VCaP (cell line): ENCODE measurements around the gene MACO1.

Experiments used
- H3K27ac ChIP-seq: fragments of 450-650 bp; 2 replicates; pipeline ENCODE4 v1.5.1; 2017
- TF ChIP-seq, protein P1 (sequence below): fragments of 450-650 bp; conservative IDR thresholded peaks from 2 replicates; pipeline ENCODE4 v1.5.1; 2017; ENCODE audit warnings: mild to moderate bottlenecking, moderate library complexity

MACO1 gene

GRCh38 chr1:25458541-25459298, 28.0 kb downstream of the MACO1 start:
- TF ChIP-seq, protein P1, sequence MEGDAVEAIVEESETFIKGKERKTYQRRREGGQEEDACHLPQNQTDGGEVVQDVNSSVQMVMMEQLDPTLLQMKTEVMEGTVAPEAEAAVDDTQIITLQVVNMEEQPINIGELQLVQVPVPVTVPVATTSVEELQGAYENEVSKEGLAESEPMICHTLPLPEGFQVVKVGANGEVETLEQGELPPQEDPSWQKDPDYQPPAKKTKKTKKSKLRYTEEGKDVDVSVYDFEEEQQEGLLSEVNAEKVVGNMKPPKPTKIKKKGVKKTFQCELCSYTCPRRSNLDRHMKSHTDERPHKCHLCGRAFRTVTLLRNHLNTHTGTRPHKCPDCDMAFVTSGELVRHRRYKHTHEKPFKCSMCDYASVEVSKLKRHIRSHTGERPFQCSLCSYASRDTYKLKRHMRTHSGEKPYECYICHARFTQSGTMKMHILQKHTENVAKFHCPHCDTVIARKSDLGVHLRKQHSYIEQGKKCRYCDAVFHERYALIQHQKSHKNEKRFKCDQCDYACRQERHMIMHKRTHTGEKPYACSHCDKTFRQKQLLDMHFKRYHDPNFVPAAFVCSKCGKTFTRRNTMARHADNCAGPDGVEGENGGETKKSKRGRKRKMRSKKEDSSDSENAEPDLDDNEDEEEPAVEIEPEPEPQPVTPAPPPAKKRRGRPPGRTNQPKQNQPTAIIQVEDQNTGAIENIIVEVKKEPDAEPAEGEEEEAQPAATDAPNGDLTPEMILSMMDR = no peak
- peak overlapping the region; percentile 82 for H3K27ac ChIP-seq

- TF ChIP-seq, protein P1 = no peak
- H3K27ac ChIP-seq = peak overlapping the region; percentile 82
Observed at GRCh38 chr1:25460020-25460419, 29.3 kb downstream of the MACO1 start.

DNA sequence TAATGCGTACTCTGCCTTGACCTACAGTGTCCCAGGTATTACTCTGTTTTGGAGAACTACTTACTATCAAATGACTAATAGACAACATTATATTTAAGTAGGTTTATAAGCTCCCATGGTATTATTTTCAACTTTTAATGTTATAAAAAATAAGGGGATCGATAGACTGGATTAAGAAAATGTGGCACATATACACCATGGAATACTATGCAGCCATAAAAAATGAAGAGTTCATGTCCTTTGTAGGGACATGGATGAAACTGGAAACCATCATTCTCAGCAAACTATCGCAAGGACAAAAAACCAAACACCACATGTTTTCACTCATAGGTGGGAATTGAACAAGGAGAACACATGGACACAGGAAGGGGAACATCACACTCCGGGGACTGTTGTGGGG, 30.1 kb downstream of the MACO1 start:
- peak overlapping the region; percentile 82 for H3K27ac ChIP-seq

- TF ChIP-seq, protein P1 = no peak
- peak overlapping the region; percentile 70 for H3K27ac ChIP-seq
Observed at GRCh38 chr1:25461849-25462248, 31.2 kb downstream of the MACO1 start.

- TF ChIP-seq, protein P1 = no peak
- peak overlapping the region; percentile 70 for H3K27ac ChIP-seq
Observed at GRCh38 chr1:25462732-25463131, 32.0 kb downstream of the MACO1 start.

DNA sequence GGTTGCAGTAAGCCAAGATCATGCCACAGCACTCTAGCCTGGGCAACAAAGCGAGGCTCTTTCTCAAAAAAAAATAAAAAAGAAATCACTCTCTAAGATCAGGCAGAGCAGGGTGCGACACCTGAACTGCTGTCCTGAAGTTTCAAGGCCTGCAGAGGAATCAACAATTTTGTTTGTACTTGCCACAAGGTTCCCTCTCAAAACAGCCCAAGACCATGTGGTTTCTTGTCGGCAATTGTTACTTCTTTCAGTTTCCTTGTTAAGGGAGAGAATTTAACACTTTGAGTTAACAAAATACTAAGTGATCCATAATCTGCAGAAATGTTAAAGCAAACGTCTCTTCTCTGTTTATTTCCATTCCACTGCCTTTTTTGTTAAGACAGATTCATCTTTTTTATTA, 36.5 kb downstream of the MACO1 start:
- TF ChIP-seq, protein P1 = no peak
- no peak overlapping the region for H3K27ac ChIP-seq

- TF ChIP-seq, protein P1 = no peak
- no peak overlapping the region for H3K27ac ChIP-seq
Observed at GRCh38 chr1:25467616-25468015, 36.9 kb downstream of the MACO1 start.

- no peak overlapping the region for H3K27ac ChIP-seq
Observed at GRCh38 chr1:25468033-25468432, 37.3 kb downstream of the MACO1 start.

More at GRCh38 chr1:25468033-25468432, 37.3 kb downstream of the MACO1 start:
- TF ChIP-seq, protein P1 = no peak
